Neural cell (in vitro differentiated cells): ENCODE results near the gene GYPC. TPM values are rescaled to one million over a fixed set of nuclear protein-coding genes. Genes with fewer than 3 reads are reported as not detected.

Source experiments
- H2AFZ ChIP-seq: fragments of 200-600, 300-800 bp; sonication (generic), shearing (Covaris generic); 2 replicates; pipeline ENCODE4 v1.6.0; 2014; ENCODE audit warnings: low read depth, mild to moderate bottlenecking, antibody characterized with exemption, low read length, moderate library complexity
- H3F3A ChIP-seq: fragments of 200-600 bp; shearing (Covaris generic); 2 replicates; pipeline ENCODE4 v1.6.1; 2016; ENCODE audit warnings: mild to moderate bottlenecking, moderate library complexity, mixed read lengths, antibody characterized with exemption, low read length; ENCODE audit not compliant: insufficient read depth, poor library complexity, severe bottlenecking
- H3K27ac ChIP-seq: fragments of 200-600, 300-800 bp; sonication (generic), shearing (Covaris generic); 2 replicates; pipeline ENCODE4 v1.5.1; 2014; ENCODE audit warnings: mild to moderate bottlenecking, low read length, moderate library complexity
- H3K27me3 ChIP-seq: fragments of 300-800, 200-600 bp; sonication (generic), shearing (Covaris generic); 2 replicates; pipeline ENCODE4 v1.6.0; 2014; ENCODE audit warnings: mild to moderate bottlenecking, low read depth, low read length, moderate library complexity; ENCODE audit not compliant: insufficient read depth
- H3K36me3 ChIP-seq: fragments of 300-800, 200-600 bp; sonication (generic), shearing (Covaris generic); 2 replicates; pipeline ENCODE4 v1.5.1; 2014; ENCODE audit warnings: mild to moderate bottlenecking, antibody characterized with exemption, low read length, moderate library complexity; ENCODE audit not compliant: insufficient read depth
- H3K4me2 ChIP-seq: fragments of 300-800, 200-600 bp; sonication (generic), shearing (Covaris generic); 2 replicates; pipeline ENCODE4 v1.6.0; 2014; ENCODE audit warnings: mild to moderate bottlenecking, low read length
- H3K4me3 ChIP-seq: fragments of 300-800, 200-600 bp; sonication (generic), shearing (Covaris generic); 2 replicates; pipeline ENCODE4 v1.5.1; 2014; ENCODE audit warnings: mild to moderate bottlenecking, low read length, moderate library complexity
- H3K79me2 ChIP-seq: fragments of 200-600 bp; shearing (Covaris generic); replicated peaks from 2 replicates; pipeline ENCODE4 v1.6.0; 2014; ENCODE audit warnings: mild to moderate bottlenecking, low read length, moderate library complexity; ENCODE audit not compliant: insufficient read depth
- H3K9ac ChIP-seq: fragments of 300-800, 200-600 bp; sonication (generic), shearing (Covaris generic); 2 replicates; pipeline ENCODE4 v1.6.1; 2016; ENCODE audit warnings: mild to moderate bottlenecking, low read length, mixed read lengths
- H3K9me2 ChIP-seq: fragments of 200-600 bp; shearing (Covaris generic); 2 replicates; pipeline ENCODE4 v1.6.1; 2016; ENCODE audit warnings: mild to moderate bottlenecking, low read length, mixed read lengths; ENCODE audit not compliant: insufficient read depth
- H3K9me3 ChIP-seq: fragments of 200-600, 300-800 bp; sonication (generic), shearing (Covaris generic); 2 replicates; pipeline ENCODE4 v1.6.1; 2016; ENCODE audit warnings: mild to moderate bottlenecking, mixed run types, low read length, moderate library complexity, mixed read lengths
- H4K20me1 ChIP-seq: fragments of 200-600 bp; shearing (Covaris generic); 2 replicates; pipeline ENCODE4 v1.6.1; 2016; ENCODE audit warnings: mild to moderate bottlenecking, mixed run types; ENCODE audit not compliant: insufficient read depth
- CTCF ChIP-seq: fragments of 450-650 bp; IDR thresholded peaks from 2 replicates; pipeline ENCODE4 v1.5.1; 2014; ENCODE audit warnings: antibody characterized with exemption, mild to moderate bottlenecking, moderate library complexity; ENCODE audit not compliant: poor library complexity, severe bottlenecking
- EP300 ChIP-seq: fragments of 450-650 bp; conservative IDR thresholded peaks from 2 replicates; pipeline ENCODE4 v1.6.1; 2014; ENCODE audit warnings: antibody characterized with exemption, mild to moderate bottlenecking, moderate library complexity; ENCODE audit not compliant: poor library complexity, severe bottlenecking
- EZH2 ChIP-seq: fragments of 200-600, 300-800 bp; shearing (Covaris generic), sonication (generic); IDR thresholded peaks from 2 replicates; pipeline ENCODE4 v1.6.1; 2014; ENCODE audit warnings: antibody characterized with exemption, low read length, borderline replicate concordance, mild to moderate bottlenecking; ENCODE audit not compliant: insufficient read depth, poor library complexity, severe bottlenecking
- MXI1 ChIP-seq: fragments of 450-650 bp; conservative IDR thresholded peaks from 2 replicates; pipeline ENCODE4 v1.6.1; 2014; ENCODE audit warnings: antibody characterized with exemption, mild to moderate bottlenecking; ENCODE audit not compliant: poor library complexity, severe bottlenecking
- POLR2AphosphoS5 ChIP-seq: IDR thresholded peaks from 2 replicates; pipeline ENCODE4 v1.6.1; 2012
- RAD21 ChIP-seq: fragments of 450-650 bp; conservative IDR thresholded peaks from 2 replicates; pipeline ENCODE4 v1.6.1; 2014; ENCODE audit warnings: antibody characterized with exemption, mild to moderate bottlenecking, moderate library complexity
- REST ChIP-seq: IDR thresholded peaks from 2 replicates; pipeline ENCODE4 v1.6.1; 2012; ENCODE audit warnings: borderline replicate concordance
- SMC3 ChIP-seq: fragments of 450-650 bp; conservative IDR thresholded peaks from 2 replicates; pipeline ENCODE4 v1.6.1; 2014; ENCODE audit warnings: antibody characterized with exemption, mild to moderate bottlenecking, moderate library complexity; ENCODE audit not compliant: poor library complexity
- TAF1 ChIP-seq: IDR thresholded peaks from 2 replicates; pipeline ENCODE4 v1.6.1; 2012; ENCODE audit warnings: low read depth
- polyA plus RNA-seq: library from polyadenylated mRNA; depleted of rRNA; stranded (reverse); fragments of >200 nt; gene quantifications from 2 replicates; pipeline ENCODE4 v1.2.3, GENCODE V29; 2014

Gene GYPC
- polyA plus RNA-seq, 1 donor from 2014 or later: 0.40 TPM

GRCh38 chr2:126652323-126652891 lies 3.6 kb upstream of the GYPC start:
- Histone ChIP-seq H3K9me3 (peaks cover 3% of the 10 kb centered on the region), H4K20me1 (no peaks in the 10 kb centered on the region), H3K79me2 (no peaks in the 10 kb centered on the region), H3K36me3 (no peaks in the 10 kb centered on the region), H3K27me3 (peaks cover 18% of the 10 kb centered on the region), H3K9ac (no peak overlapping the region), H3K27ac (no peak overlapping the region), H3K4me2 (no peak overlapping the region), H2AFZ (no peak overlapping the region), H3K4me3 (no peak overlapping the region), H3F3A (no peaks in the 10 kb centered on the region), H3K9me2 (no peaks in the 10 kb centered on the region)
- no peak for TF ChIP-seq POLR2AphosphoS5
- no peak for TF ChIP-seq RAD21
- no peak for TF ChIP-seq EP300
- TF ChIP-seq EZH2: no peak
- TF ChIP-seq SMC3: no peak
- TF ChIP-seq TAF1: no peak
- TF ChIP-seq CTCF: no peak
- TF ChIP-seq REST: no peak
- no peak for TF ChIP-seq MXI1

- H3K27ac ChIP-seq: no peak overlapping the region
- no peak overlapping the region for H3K4me3 ChIP-seq
- TF ChIP-seq EP300 (no peak), REST (no peak), SMC3 (no peak)
- no peak overlapping the region for H3K9ac ChIP-seq
- H4K20me1 ChIP-seq: no peaks in the 10 kb centered on the region
- no peak overlapping the region for H3K4me2 ChIP-seq
- H2AFZ ChIP-seq: no peak overlapping the region
- no peaks in the 10 kb centered on the region for H3K36me3 ChIP-seq
- H3K27me3 ChIP-seq: peaks cover 18% of the 10 kb centered on the region
- H3K9me2 ChIP-seq: no peaks in the 10 kb centered on the region
- no peaks in the 10 kb centered on the region for H3F3A ChIP-seq
- H3K9me3 ChIP-seq: peaks cover 3% of the 10 kb centered on the region
- H3K79me2 ChIP-seq: no peaks in the 10 kb centered on the region
Measured at GRCh38 chr2:126653109-126653508, 2.8 kb upstream of the GYPC start.
